ENCODE results near the gene DLL1. TPM values are rescaled to one million over a fixed set of nuclear protein-coding genes. Genes with fewer than 3 reads are reported as not detected.
A peak's percentile ranks its signal among the peaks of the same experiment; 100 is the strongest.

The DLL1 gene
- total and polyA plus RNA-seq, 12 donors = 2.6 to 27.2 (median 8.7) TPM

GRCh38 chr6:170288091-170288631 is 2.7 kb downstream of the DLL1 start:
- intact Hi-C loops (cut with DNase I) = loop anchor here in 2 of 10 donors (5.0 kb wide), 3 partner anchors 121 to 321 kb away; no protein-coding TSS in a partner anchor
- H3K9me3 ChIP-seq = no peaks in the 10 kb centered on the region
- H3K4me1 ChIP-seq = peaks cover 13 to 69% (median 63%) of the 10 kb centered on the region in 9 donors
- ATAC-seq = no peak
- peaks cover 0 to 81% (median 12%) of the 10 kb centered on the region in 7 donors for H3K27me3 ChIP-seq
- no peak for TF ChIP-seq CTCF (IDR thresholded peaks at IDR 0.05)
- peaks cover 0 to 36% (median 8%) of the 10 kb centered on the region in 9 donors for H3K36me3 ChIP-seq
- 69 to 70% methylated on average over 33 of the region's 33 CpGs for WGBS, 2 donors
- DNase-seq = peak in 1 of 2 donors; percentile 20
- H3K27ac ChIP-seq = peak overlapping the region in 8 of 10 donors; percentile 4 to 91 (median 73)
- H3K4me3 ChIP-seq = peak overlapping the region in 7 of 10 donors; percentile 69 to 86 (median 80)

GRCh38 chr6:170287371-170287876 is 3.5 kb downstream of the DLL1 start:
- intact Hi-C loops (cut with DNase I) = loop anchor here in 3 of 10 donors (2.0 to 5.0 kb wide), 4 partner anchors 120 to 320 kb away; no protein-coding TSS in a partner anchor
- DNase-seq = peak in 1 of 2 donors; percentile 35
- peak overlapping the region in 8 of 10 donors; percentile 47 to 91 (median 73) for H3K27ac ChIP-seq
- no peaks in the 10 kb centered on the region for H3K9me3 ChIP-seq
- H3K36me3 ChIP-seq = peaks cover 0 to 43% (median 12%) of the 10 kb centered on the region in 9 donors
- WGBS, 2 donors = 48 to 68% methylated on average over 12 of the region's 12 CpGs
- peaks cover 12 to 61% (median 58%) of the 10 kb centered on the region in 9 donors for H3K4me1 ChIP-seq
- TF ChIP-seq CTCF (IDR thresholded peaks at IDR 0.05) = no peak
- peak in 6 of 8 donors; percentile 9 to 50 (median 36) for ATAC-seq
- H3K27me3 ChIP-seq = peaks cover 0 to 74% (median 9%) of the 10 kb centered on the region in 7 donors
- peak overlapping the region in 5 of 10 donors; percentile 69 to 86 (median 80) for H3K4me3 ChIP-seq

GRCh38 chr6:170286934-170287265 is 4.0 kb downstream of the DLL1 start:
- H3K4me1 ChIP-seq = peaks cover 7 to 56% (median 53%) of the 10 kb centered on the region in 9 donors
- 40 to 61% methylated on average over 2 of the region's 2 CpGs for WGBS, 2 donors
- peaks cover 0 to 69% (median 8%) of the 10 kb centered on the region in 7 donors for H3K27me3 ChIP-seq
- TF ChIP-seq CTCF (IDR thresholded peaks at IDR 0.05) = no peak
- H3K36me3 ChIP-seq = peaks cover 0 to 48% (median 13%) of the 10 kb centered on the region in 9 donors
- H3K9me3 ChIP-seq = no peaks in the 10 kb centered on the region
- peak overlapping the region in 5 of 10 donors; percentile 6 to 85 (median 74) for H3K4me3 ChIP-seq
- intact Hi-C loops (cut with DNase I) = loop anchor here in 3 of 10 donors (2.0 to 5.0 kb wide), 4 partner anchors 120 to 320 kb away; no protein-coding TSS in a partner anchor
- peak in 6 of 8 donors; percentile 1 to 25 (median 10) for ATAC-seq
- H3K27ac ChIP-seq = peak overlapping the region in 8 of 10 donors; percentile 47 to 91 (median 73)
- DNase-seq = no peak

GRCh38 chr6:170286246-170286933 is 4.5 kb downstream of the DLL1 start:
- TF ChIP-seq CTCF (IDR thresholded peaks at IDR 0.05) = no peak
- peak in 7 of 8 donors; percentile 0 to 35 (median 16) for ATAC-seq
- Histone ChIP-seq H3K27me3 (peaks cover 0 to 64% (median 5%) of the 10 kb centered on the region in 7 donors), H3K9me3 (no peaks in the 10 kb centered on the region), H3K36me3 (peaks cover 0 to 53% (median 13%) of the 10 kb centered on the region in 9 donors), H3K4me3 (peak overlapping the region in 4 of 10 donors; percentile 6 to 85 (median 72)), H3K27ac (peak overlapping the region in 8 of 10 donors; percentile 47 to 91 (median 73)), H3K4me1 (peaks cover 7 to 51% (median 48%) of the 10 kb centered on the region in 9 donors)
- DNase-seq = peak; percentile 54 to 73
- 26 to 27% methylated on average over 26 of the region's 26 CpGs for WGBS, 2 donors
- intact Hi-C loops (cut with DNase I) = loop anchor here in 3 of 10 donors (2.0 to 5.0 kb wide), 4 partner anchors 119 to 319 kb away; no protein-coding TSS in a partner anchor

All from heart right ventricle (tissue), 16 donors.